GM18498 (cell line): ENCODE data around the gene HMGXB4.

ENCODE experiments used
- ATAC-seq: cut with Tn5 transposase; IDR thresholded peaks from one replicate; pipeline ENCODE4 v1.9.1; 2021; ENCODE audit warnings: mild to moderate bottlenecking, moderate library complexity; ENCODE audit not compliant: unreplicated experiment

The HMGXB4 gene

GRCh38 chr22:35258191-35258988 is 1.1 kb downstream of the HMGXB4 start:
- no peak for ATAC-seq

GRCh38 chr22:35264986-35265385 is 7.7 kb downstream of the HMGXB4 start:
- ATAC-seq = no peak

GRCh38 chr22:35266277-35266676 is 9.0 kb downstream of the HMGXB4 start:
- ATAC-seq = no peak

- no peak for ATAC-seq
Measured at GRCh38 chr22:35269630-35270029, 12.3 kb downstream of the HMGXB4 start.

- ATAC-seq = no peak
Measured at GRCh38 chr22:35274154-35274871, 17.0 kb downstream of the HMGXB4 start.

- ATAC-seq = no peak
Measured at GRCh38 chr22:35275580-35275979, 18.3 kb downstream of the HMGXB4 start.

GRCh38 chr22:35276019-35276418 is 18.7 kb downstream of the HMGXB4 start:
- no peak for ATAC-seq

- ATAC-seq = no peak
Measured at GRCh38 chr22:35288116-35288515, 30.8 kb downstream of the HMGXB4 start.

GRCh38 chr22:35292786-35293185 is 35.5 kb downstream of the HMGXB4 start:
- no peak for ATAC-seq

- no peak for ATAC-seq
Measured at GRCh38 chr22:35296051-35296450, 38.8 kb downstream of the HMGXB4 start.

- ATAC-seq = no peak
Measured at GRCh38 chr22:35299217-35299672, 42.0 kb downstream of the HMGXB4 start.

GRCh38 chr22:35299673-35300499 is 42.6 kb downstream of the HMGXB4 start, which contains the start of gene TOM1:
Gene TOM1, plus strand, starts transcription at chr22:35299894. Its CDS starts 35 bp downstream, at chr22:35299929.
- peak; percentile 96 for ATAC-seq

GRCh38 chr22:35301372-35301874 is 44.1 kb downstream of the HMGXB4 start:
- ATAC-seq = no peak

- ATAC-seq = no peak
Measured at GRCh38 chr22:35303029-35303624, 45.8 kb downstream of the HMGXB4 start.

- ATAC-seq = no peak
Measured at GRCh38 chr22:35305525-35306070, 48.3 kb downstream of the HMGXB4 start.

- ATAC-seq = no peak
Measured at GRCh38 chr22:35306350-35306967, 49.2 kb downstream of the HMGXB4 start.

- no peak for ATAC-seq
Measured at GRCh38 chr22:35307372-35307771, 50.1 kb downstream of the HMGXB4 start.

GRCh38 chr22:35307892-35308291 is 50.6 kb downstream of the HMGXB4 start:
- ATAC-seq = no peak

GRCh38 chr22:35308480-35309021 is 51.3 kb downstream of the HMGXB4 start:
- peak; percentile 42 for ATAC-seq
